ENCODE measurements around the gene GRAMD1A.
A peak's percentile ranks its signal among the peaks of the same experiment; 100 is the strongest.
"Not testable (repeated sequence)": the region's sequence is repeated elsewhere in the genome, so short reads cannot be mapped to it uniquely, and the experiment has no call there.

The GRAMD1A gene

GRCh38 chr19:35038623-35039512, 38.7 kb downstream of the GRAMD1A start:
- DNase-seq: peak in 1 of 2 donors; percentile 24

- DNase-seq: no peak
These were observed 40.0 kb downstream of the GRAMD1A start for GRCh38 chr19:35039881-35040825.

DNA sequence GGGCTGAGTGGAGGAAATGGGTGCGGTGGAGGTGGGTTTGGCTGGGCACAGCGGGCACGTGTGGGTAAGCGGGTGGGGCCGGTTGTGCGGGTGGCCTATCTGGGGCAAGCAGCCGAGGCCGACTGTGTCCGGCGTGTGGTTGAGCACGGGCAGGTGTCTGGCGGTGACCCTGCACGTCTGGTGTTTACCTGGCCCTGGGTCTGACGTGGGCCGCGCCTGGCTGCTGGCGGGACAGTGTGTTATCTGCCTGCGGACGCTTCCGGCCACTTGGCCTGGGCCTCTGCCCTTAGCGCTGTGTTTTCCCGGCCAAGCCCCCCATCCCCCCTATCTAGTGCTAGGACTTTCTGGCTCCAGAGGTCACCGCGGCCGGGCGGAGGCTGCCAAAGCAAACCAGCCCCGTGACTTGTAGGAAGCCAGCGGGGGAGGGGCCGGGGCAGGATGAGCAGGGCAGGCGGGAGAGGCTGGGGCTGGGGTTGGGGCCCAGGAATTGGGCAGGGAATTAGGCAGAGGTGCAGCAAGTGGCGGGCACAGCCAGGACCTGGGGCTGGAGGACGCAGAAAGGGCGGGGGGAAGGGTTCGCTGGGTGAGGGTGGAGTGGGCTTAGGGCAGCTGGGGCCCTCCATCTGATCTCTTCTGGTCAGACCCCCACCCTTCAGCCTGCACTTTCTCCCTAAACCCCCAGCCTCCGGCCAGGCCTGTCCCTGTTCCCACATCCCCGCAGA, 40.9 kb downstream of the GRAMD1A start:
- peak; percentile 24 to 28 for DNase-seq

DNA sequence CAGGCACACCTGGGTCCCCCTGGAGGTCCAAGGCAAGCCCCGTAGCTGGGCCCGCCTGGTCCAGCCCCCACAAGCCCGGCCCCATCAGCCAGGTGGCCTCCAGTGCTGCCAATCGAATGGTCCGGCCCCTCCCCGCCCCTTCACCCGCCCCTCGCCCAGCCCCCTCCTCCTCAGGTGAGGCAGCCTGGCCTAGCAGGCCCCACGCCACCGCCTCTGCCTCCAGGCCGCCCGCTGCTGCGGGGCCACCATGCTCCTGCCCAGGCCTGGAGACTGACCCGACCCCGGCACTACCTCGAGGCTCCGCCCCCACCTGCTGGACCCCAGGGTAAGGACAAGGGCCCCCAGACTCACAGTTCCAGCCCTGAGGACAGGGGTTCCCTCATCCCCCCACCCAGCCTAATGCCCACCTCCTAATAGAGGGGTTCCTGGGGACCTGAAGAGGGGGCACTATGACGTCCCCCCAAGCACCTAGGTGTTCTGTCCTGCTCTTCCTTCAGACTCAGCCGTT, 41.5 kb downstream of the GRAMD1A start, which contains the start of gene HPN:
TSS of gene HPN (plus strand) at position 174 of the 508 bp plus-strand sequence. CDS start 786 bp downstream, outside the sequence.
- DNase-seq: no peak

GRCh38 chr19:35042056-35042730, 42.1 kb downstream of the GRAMD1A start:
- no peak for DNase-seq

- DNase-seq: no peak
These were observed 43.0 kb downstream of the GRAMD1A start for GRCh38 chr19:35042954-35043604.

DNA sequence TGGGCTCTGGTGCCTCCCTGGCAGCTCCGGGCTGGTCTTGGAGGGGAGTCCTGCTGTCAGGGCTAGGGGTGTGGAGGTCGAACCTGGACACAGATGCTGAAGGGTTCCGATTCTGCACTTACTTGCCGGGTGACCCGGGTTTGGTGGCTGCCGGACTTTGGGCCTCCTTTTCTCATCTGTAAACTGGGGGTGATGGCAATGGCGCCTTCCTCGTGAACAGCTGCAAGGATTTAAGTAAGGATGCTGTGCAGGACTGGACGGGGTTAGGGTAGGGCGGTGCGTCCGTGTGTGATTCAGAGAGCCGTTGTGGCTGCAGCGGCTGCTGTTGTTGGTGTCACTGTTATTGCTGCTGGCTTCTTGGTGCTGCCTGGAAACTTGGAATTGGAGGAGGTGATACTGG, 43.8 kb downstream of the GRAMD1A start:
- no peak for DNase-seq

- peak; percentile 47 to 56 for DNase-seq
These were observed 44.4 kb downstream of the GRAMD1A start for GRCh38 chr19:35044317-35045117.

GRCh38 chr19:35045667-35046300, 45.7 kb downstream of the GRAMD1A start:
- DNase-seq: peak; percentile 42 to 51

DNA sequence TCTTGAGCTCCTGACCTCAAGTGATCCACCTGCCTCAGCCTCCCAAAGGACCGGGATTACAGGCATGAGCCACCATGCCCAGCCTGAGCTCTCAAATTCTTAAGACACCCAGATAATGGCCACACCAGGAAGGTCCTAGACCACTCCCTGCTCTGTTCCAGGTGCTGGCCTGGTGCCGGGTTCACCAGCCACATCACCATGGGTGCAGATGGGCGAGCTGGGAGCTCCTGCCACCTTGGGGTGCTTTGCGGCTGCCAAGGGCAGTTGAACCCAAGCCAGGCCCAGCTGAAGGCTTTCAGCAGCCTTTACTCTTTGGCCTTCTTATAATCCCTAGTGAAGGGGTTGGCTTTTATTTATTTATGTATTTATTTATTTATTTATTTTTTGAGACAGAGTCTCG, 46.3 kb downstream of the GRAMD1A start:
- no peak for DNase-seq

DNA sequence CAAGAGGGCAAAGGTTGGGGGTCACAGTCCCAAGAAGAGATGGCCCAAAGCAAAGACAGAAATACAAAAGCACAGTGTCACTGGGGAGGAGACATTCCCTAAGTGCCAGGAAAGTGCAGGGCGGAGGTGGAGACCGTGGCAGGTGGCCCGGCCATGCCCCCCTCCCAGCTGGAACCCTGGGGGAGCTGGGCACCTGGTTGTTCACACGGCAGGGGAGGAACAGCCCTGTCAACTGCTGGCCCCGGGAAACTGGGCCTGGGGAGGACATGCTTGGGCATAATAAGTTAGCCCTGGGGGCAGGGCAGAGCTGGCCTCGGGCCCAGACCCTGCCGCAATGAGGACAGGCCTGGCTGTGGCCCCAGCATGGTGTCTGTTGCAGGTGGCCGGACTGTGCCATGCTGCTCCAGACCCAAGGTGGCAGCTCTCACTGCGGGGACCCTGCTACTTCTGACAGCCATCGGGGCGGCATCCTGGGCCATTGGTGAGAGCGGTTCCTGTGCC, 48.8 kb downstream of the GRAMD1A start:
- no peak for DNase-seq

DNA sequence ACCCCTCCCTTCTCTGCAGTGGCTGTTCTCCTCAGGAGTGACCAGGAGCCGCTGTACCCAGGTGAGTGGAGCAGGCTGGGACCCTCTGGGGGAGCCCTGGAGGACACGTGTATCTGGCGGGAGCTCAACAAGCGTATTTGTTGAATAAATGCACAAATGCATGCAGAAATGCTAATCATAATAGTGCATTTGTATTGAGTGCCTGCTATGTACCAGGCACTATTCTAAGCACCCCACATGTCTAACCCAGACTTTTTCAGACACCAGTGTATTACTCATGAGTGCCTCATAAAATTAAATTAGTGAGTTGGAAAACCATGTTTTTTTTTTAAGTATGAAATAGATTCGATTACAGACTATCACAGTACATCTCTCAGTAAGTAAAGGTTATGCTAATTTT, 49.3 kb downstream of the GRAMD1A start:
- DNase-seq: no peak

- not testable (repeated sequence) for DNase-seq
These were observed 50.5 kb downstream of the GRAMD1A start for GRCh38 chr19:35050662-35051061.

DNA sequence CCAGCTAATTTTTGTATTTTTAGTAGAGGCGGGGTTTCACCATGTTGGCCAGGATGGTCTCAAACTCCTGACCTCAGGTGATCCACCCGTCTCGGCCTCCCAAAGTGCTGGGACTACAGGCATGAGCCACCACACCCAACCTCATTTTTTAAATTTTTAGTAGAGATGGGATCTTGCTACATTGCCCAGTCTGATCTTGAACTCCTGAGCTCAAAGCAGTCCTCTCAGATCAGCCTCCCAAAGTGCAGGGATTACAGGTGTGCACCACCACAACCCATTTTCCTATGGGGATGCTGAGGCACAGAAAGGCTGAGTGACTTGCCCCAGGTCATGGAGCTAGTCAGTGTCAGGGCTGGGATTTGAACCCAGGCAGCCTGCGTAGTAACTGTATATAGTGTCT, 51.1 kb downstream of the GRAMD1A start:
- DNase-seq: not testable (repeated sequence)

- DNase-seq: no peak
These were observed 51.7 kb downstream of the GRAMD1A start for GRCh38 chr19:35051796-35052195.

GRCh38 chr19:35052599-35053190, 52.6 kb downstream of the GRAMD1A start:
- no peak for DNase-seq

- no peak for DNase-seq
These were observed 53.7 kb downstream of the GRAMD1A start for GRCh38 chr19:35053667-35054293.

DNA sequence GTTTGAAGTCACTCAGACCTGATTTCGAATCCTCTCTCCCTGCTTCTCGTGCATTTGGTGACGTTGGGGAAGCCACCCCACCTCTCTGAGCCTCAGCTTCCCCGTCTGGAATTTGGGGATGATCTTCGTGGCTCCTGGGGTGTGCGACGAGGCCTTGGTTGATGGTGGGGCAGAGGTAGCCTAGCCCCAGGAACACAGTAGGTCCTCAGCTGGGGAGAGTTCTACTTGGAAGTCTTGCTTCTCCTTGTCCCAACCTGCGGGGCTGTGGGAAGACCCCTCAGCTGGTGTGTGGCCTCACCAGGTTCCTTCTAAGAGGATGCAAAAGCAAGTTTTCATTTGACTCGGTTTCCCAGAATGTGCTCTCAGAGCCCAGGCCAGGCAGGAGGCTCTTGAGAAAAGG, 54.5 kb downstream of the GRAMD1A start:
- no peak for DNase-seq

DNA sequence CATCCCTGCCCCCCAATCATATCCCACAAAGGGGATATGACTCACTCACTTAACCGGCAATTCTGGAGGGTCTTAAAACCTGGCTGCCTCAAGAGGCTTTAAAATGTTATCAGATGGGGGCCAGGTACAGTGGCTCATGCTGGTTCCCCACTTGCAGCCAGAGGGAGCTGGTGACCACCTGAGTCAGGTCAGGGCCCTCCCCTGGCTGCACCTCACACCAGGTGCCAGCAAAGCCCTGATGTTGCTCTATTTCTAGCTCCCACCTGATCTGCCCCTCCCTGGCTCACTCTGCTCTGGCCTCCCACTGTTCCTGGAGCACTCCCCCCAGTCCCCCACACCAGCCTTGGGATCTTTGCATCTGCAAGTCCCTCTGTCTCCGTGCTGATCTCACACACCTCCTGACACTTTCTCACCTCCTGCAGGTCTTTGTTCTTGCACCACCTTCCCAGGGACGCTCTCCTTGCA, 55.6 kb downstream of the GRAMD1A start:
- no peak for DNase-seq

All from CD4-positive, alpha-beta T cell treated with Interleukin-1 beta for 1 hour (primary cell).